C4-2B (cell line): Measurements from ENCODE around the gene PPFIA3.
A peak's percentile ranks its signal among the peaks of the same experiment; 100 is the strongest.

ENCODE experiments used
- H3K27ac ChIP-seq: fragments of 450-650 bp; 2 replicates; pipeline ENCODE4 v1.5.1; 2017
- ZFX ChIP-seq: fragments of 450-650 bp; IDR thresholded peaks from 2 replicates; pipeline ENCODE4 v1.6.1; 2017
- TF ChIP-seq, protein P1 (sequence below): fragments of 450-650 bp; conservative IDR thresholded peaks from 2 replicates; pipeline ENCODE4 v1.5.1; 2017; ENCODE audit warnings: mild to moderate bottlenecking

Gene PPFIA3

DNA sequence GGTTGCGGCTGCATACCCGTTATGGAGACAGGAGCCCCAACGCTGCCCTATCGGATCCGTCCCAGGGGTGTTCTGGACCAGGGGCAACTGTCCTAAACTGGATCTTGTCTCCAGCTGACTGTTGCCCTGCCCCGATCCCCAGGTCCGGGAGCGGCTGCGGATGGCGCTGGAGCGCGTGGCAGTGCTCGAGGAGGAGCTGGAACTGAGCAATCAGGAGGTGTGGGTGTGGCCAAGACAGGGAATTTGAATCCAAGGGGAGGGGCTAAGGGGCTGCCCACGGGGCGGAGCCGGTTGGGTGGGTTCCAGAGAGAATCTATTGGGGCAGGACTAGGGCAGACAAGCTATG, 9.9 kb downstream of the PPFIA3 start:
- H3K27ac ChIP-seq = peak overlapping the region; percentile 60

DNA sequence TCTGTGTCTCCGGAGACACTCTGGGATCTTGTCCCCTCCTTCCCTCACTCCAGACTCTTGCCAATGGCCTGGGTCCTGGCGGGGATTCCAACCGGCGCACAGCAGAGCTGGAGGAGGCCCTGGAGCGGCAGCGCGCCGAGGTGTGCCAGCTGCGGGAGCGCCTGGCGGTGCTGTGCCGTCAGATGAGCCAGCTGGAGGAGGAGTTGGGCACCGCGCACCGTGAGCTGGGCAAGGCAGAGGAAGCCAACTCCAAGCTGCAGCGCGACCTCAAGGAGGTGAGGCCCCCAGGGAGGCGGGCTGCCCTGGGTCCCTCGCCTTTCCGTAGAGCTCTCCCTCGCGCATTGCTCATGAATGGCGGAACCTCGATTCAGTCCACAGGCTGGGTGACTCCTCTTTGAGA, 11.0 kb downstream of the PPFIA3 start:
- TF ChIP-seq ZFX = no peak
- TF ChIP-seq, protein P1, sequence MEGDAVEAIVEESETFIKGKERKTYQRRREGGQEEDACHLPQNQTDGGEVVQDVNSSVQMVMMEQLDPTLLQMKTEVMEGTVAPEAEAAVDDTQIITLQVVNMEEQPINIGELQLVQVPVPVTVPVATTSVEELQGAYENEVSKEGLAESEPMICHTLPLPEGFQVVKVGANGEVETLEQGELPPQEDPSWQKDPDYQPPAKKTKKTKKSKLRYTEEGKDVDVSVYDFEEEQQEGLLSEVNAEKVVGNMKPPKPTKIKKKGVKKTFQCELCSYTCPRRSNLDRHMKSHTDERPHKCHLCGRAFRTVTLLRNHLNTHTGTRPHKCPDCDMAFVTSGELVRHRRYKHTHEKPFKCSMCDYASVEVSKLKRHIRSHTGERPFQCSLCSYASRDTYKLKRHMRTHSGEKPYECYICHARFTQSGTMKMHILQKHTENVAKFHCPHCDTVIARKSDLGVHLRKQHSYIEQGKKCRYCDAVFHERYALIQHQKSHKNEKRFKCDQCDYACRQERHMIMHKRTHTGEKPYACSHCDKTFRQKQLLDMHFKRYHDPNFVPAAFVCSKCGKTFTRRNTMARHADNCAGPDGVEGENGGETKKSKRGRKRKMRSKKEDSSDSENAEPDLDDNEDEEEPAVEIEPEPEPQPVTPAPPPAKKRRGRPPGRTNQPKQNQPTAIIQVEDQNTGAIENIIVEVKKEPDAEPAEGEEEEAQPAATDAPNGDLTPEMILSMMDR = no peak
- no peak overlapping the region for H3K27ac ChIP-seq

More for the DNA sequence above, 9.9 kb downstream of the PPFIA3 start:
- TF ChIP-seq, protein P1 = no peak
- no peak for TF ChIP-seq ZFX

DNA sequence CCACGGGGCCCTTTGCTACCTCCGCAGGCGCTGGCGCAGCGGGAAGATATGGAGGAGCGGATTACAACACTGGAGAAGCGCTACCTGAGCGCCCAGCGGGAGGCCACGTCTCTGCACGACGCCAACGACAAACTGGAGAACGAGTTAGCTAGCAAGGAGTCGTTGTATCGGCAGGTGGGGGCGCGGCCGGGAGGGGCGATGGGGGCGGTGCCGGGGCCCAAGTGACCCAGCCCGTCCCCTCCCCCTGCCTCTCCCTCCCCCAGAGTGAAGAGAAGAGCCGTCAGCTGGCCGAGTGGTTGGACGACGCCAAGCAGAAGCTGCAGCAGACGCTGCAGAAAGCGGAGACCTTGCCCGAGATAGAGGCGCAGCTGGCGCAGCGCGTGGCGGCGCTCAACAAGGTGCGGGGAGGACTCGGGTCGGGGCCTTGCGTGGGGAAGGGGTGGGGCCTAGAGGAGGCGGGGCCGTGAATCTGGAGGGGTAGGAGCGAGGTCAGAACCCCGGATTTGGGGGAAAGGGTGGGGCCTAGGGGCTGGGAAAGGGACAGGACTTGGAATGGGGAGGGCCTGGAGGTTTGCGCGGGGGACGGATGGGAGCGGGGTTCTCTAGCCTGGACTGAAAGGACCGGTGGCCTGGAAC, 13.7 kb downstream of the PPFIA3 start:
- H3K27ac ChIP-seq = no peak overlapping the region
- TF ChIP-seq, protein P1 = no peak
- TF ChIP-seq ZFX = no peak

DNA sequence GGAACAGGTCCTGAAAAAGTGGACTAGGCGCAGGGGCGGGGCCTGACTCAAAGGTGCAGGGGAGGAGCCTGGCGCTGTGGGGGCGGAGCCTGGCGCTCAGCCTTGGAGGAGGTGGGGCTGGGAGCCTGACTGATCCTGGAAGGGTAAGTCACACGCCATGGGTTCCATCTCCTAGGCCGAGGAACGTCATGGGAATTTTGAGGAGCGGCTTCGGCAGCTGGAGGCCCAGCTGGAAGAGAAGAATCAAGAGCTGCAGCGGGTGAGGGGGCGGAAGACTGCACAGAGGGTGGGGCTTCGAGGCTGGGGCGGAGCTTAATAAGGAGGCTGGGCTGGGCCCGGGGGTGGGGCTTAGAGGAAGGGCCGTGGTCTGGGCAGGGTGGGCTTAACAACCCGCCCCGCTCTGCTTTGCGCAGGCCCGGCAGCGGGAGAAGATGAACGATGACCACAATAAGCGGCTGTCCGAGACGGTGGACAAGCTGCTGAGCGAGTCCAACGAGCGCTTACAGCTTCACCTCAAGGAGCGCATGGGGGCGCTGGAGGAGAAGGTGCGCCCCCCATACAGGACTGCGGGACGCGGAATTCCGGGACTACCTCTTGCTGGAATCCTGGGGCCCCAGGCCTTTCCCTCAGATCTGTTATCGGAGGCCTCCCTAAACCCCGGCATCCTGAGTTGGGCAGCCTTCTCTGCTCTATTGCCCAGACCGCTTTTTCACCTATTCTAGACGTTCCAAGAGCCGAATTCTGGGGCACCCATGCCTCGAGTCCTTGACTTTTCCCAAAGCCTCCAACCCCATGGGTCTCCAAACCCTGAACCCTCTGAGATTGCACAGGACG, 14.5 kb downstream of the PPFIA3 start:
- peak overlapping the region; percentile 45 for H3K27ac ChIP-seq
- no peak for TF ChIP-seq ZFX
- TF ChIP-seq, protein P1 = no peak

DNA sequence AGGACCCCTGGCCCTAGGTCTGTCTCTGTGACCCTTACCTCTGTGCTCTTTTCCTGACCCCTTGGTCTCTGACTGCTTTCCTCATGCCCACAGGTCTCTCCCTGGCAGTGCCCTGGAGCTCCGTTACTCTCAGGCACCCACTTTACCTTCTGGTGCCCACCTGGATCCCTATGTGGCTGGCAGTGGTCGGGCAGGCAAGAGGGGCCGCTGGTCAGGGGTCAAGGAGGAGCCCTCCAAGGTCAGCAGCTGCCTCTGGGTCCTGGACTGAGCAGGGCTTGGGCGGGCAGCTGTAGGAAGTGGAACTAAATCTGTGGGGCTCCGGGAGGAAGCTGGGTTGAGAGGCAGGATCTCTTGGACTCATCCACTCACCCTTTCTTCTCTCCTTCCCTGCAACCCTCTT, 16.3 kb downstream of the PPFIA3 start:
- TF ChIP-seq, protein P1 = no peak
- no peak for TF ChIP-seq ZFX
- peak overlapping the region; percentile 46 for H3K27ac ChIP-seq

DNA sequence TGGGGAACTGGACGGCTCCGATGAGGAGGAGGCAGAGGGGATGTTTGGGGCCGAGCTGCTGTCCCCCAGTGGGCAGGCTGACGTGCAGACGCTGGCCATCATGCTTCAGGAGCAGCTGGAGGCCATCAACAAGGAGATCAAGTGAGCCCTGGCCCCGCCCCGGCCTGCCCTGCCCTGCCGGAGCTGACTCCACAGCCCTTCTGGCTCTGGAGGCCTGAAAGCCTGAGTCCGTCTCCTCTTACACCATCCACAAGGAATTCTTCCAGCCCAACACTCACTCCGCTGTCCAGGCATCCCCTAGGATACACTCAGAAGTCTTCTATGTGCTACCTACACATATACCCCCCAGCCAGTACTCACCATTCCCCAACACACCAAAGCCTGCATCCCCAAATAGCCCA, 17.4 kb downstream of the PPFIA3 start:
- TF ChIP-seq ZFX = no peak
- TF ChIP-seq, protein P1 = no peak
- H3K27ac ChIP-seq = no peak overlapping the region

DNA sequence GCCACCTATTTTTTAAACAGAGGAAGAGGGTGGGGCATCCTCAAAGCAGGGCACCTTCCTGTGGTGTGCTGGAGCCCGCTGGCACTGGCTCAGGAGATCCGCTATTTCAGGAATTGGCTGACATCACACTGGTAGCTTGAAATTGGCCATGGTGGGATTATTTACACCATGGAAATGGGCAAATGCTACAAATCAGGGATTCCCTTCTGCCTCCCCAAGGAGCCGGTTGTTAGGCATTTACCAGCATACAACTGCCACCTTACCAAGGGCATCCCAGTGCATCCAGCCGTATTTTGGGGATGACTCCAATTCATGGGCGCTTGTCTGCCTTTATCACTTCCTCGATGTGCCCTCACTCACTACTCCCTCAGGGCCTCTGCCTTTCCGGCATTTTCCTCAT, 21.6 kb downstream of the PPFIA3 start:
- no peak for TF ChIP-seq ZFX
- TF ChIP-seq, protein P1 = no peak
- no peak overlapping the region for H3K27ac ChIP-seq
